RWPE1 (cell line): ENCODE measurements around the gene CBR1.
A peak's percentile ranks its signal among the peaks of the same experiment; 100 is the strongest.

Experiments used
- CTCF ChIA-PET: fragments of 350-600 bp; sonication (Branson Sonifier 250); formaldehyde crosslinking; extraction: SDS; loops from one replicate; lab custom pipeline; 2021; lab: Yijun Ruan, JAX
- POLR2A ChIA-PET: fragments of 400-600 bp; formaldehyde crosslinking; extraction: SDS; loops from one replicate; lab custom pipeline; 2020; ENCODE audit warnings: antibody characterized with exemption; ENCODE audit not compliant: low non-redundant PET; lab: Yijun Ruan, JAX
- DNase-seq: peaks from one replicate; pipeline ENCODE4 v3.0.0; 2012; ENCODE audit warnings: low spot score
- H3K27ac ChIP-seq: fragments of 450-650 bp; 2 replicates; pipeline ENCODE4 v1.5.1; 2017
- TF ChIP-seq, protein P1 (sequence below): fragments of 450-650 bp; conservative IDR thresholded peaks from 2 replicates; pipeline ENCODE4 v1.5.1; 2017; ENCODE audit warnings: low read depth, mild to moderate bottlenecking

CBR1 gene

DNA sequence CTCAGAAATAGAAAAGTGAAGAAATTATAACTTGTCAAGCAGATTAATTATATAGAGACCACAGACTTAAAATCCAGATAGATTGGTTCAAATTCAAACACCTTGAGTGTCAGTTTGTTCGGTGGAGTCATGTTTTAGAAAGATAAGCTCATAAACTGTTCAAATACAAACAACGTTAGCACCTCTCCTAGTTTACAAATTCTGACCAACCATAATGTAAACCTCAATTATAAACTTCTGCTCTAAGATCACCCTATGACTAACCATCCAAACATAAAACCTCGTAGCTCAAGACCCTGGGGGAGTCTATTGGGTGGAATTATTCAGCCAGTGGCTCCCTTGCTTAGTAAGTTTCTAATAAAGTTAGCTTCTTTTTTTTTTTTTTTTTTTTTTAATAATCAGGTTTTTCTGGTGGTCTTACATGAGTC is 12.4 kb downstream of the CBR1 start:
- ChIA-PET CTCF (no interaction called here), POLR2A (no interaction called here)
- no peak overlapping the region for H3K27ac ChIP-seq
- DNase-seq: no peak
- TF ChIP-seq, protein P1, sequence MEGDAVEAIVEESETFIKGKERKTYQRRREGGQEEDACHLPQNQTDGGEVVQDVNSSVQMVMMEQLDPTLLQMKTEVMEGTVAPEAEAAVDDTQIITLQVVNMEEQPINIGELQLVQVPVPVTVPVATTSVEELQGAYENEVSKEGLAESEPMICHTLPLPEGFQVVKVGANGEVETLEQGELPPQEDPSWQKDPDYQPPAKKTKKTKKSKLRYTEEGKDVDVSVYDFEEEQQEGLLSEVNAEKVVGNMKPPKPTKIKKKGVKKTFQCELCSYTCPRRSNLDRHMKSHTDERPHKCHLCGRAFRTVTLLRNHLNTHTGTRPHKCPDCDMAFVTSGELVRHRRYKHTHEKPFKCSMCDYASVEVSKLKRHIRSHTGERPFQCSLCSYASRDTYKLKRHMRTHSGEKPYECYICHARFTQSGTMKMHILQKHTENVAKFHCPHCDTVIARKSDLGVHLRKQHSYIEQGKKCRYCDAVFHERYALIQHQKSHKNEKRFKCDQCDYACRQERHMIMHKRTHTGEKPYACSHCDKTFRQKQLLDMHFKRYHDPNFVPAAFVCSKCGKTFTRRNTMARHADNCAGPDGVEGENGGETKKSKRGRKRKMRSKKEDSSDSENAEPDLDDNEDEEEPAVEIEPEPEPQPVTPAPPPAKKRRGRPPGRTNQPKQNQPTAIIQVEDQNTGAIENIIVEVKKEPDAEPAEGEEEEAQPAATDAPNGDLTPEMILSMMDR: no peak

DNA sequence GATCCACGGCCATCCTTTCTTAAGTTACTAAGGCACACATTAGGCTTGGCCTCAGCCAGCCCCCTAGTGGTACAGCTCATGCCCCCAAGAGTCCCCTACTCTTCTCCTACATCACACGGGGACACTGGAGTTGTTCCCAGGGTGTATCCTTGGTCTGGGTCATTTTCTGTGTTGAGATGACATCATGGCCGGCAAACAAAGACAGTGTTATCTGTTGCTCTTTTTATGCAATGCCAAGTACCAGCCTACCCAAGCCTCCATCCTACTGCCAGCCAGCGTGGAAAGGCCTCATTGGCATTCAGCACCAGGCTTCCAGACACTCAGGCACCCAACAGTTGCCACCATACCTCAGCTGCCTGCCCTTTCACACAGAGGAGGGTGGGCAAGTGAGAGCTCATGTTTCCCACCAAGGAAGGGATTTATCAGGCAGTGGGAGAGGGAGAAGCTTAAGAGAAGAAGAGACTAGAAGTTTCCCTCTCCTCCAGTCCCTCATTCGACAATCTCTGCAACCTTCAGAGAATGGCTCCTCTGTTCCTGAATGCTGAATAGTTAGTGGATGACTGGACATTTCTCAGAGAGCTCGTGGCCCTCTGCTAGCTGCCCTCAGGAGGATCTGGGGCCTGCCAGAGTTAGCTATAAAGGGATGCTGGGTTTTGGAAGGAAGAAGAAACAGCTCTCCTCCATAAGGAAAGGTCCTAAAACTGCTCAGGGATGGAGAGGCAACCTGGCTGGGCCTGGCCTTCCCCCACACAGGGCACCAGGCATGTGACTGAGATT is 17.7 kb downstream of the CBR1 start:
- TF ChIP-seq, protein P1: no peak
- H3K27ac ChIP-seq: peak overlapping the region; percentile 4; the same call in 1 of the 2 replicates
- ChIA-PET POLR2A (no interaction called here), CTCF (interaction anchor here (0.6 kb wide), 1 partner anchor 823 kb away, joined by 3 read pairs; no protein-coding TSS in a partner anchor)
- no peak for DNase-seq

DNA sequence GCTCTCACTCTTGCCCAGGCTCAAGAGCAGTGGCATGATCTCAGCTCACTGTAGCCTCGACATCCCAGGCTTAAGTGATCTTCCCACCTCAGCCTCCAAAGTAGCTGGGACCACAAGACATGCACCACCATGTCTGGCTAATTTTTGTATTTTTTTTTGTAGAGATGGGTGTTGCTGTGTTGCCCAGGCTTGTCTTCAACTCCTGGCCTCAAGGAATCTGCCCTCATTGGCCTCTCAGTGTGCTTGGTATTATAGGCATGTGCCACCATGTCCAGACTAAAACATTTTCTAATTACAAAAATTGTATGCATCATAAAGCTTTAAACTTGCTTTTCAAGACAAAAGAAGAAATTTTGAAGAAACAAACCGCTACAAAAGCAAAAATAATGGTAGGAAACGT is 20.1 kb downstream of the CBR1 start:
- CTCF ChIA-PET: interaction anchor here (0.6 kb wide), 1 partner anchor 23 kb away, joined by 6 read pairs; no protein-coding TSS in a partner anchor
- TF ChIP-seq, protein P1: no peak
- peak overlapping the region; percentile 85 for H3K27ac ChIP-seq
- no peak for DNase-seq
- POLR2A ChIA-PET: interaction anchor here (0.6 kb wide), 1 partner anchor 83 kb away, joined by 3 read pairs; no protein-coding TSS in a partner anchor

DNA sequence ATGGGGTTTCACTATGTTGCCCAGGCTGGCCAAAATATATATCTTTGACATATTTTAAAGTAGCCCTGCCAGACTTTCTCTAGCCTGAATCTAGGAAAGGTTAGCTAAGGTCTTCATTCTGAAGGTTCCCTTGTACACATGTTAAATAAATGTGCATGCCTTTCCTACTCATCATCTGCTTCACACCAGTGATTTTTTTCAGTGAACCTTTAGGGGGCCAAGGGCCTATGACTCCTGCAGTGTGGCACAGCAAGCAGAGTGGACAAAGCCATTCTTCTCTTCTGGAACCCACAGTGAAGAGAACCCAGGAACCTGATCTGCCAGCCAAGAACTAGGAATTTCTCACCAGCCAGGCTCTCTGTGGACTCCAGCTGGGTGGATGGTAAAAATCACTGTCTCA is 22.9 kb downstream of the CBR1 start:
- TF ChIP-seq, protein P1: no peak
- H3K27ac ChIP-seq: no peak overlapping the region
- no peak for DNase-seq
- ChIA-PET POLR2A (no interaction called here), CTCF (no interaction called here)

DNA sequence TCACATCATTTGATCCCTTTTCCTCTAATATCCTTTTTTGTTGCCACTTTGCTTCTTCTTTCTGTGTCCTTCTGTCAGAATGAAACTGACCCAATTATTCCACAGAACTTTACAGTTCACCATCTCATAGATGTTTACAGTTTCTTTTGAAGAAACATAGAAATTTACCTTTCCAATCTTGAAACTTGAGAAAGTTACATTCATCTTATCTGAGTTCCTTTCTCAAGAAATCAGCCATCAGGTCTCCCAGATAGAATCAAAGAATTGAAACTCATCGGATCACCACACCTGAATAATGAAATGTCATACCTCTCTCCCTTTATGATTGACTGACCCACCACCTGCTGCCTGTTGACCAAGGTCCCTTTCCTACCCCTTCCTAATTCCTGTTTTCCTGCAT is 23.7 kb downstream of the CBR1 start:
- CTCF ChIA-PET: no interaction called here
- TF ChIP-seq, protein P1: no peak
- POLR2A ChIA-PET: no interaction called here
- DNase-seq: no peak
- H3K27ac ChIP-seq: no peak overlapping the region

DNA sequence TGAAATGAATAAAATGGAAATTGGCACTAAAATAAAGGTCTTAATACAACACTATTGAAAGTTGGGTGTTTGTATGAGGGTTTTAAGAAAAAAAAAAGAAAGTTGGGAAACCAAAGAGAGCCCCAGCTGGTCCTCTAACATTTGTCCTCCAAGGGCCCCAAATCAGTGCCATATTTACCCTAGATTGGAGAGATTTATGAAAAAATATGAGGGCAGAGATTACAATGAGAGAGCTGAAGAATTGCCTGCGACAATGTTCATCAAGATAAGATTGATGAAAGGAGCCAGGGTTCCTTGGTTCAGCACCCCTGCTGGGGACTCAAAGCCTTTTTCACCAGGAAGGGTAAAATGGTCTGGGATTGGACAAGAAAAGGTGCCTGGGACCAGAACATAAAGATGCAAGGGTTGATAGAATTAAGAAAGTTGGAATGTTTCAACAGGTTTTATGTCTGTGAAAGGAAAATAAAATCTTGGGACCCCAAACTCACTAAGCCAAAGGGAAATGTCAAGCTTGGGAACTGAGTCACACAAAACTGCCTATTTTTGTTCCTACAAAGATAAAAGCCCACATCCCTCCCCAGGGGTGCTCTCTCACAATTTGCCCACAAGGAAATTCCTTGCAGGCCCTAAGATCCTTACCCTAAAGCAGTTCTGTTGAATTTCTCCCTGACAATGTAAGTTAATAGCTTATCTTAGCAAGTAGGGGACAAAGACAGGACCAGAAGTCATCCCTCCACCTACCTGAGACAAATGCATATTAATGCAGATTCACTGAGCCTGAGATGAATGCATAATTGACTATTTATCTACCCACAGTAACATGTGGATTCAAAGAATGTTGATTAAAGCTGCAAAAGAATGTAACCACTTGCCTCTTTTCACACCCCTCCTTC is 26.8 kb downstream of the CBR1 start:
- CTCF ChIA-PET: no interaction called here
- POLR2A ChIA-PET: interaction anchor here (0.9 kb wide), 1 partner anchor 27 kb away, joined by 3 read pairs; no protein-coding TSS in a partner anchor
- no peak overlapping the region for H3K27ac ChIP-seq
- no peak for DNase-seq
- TF ChIP-seq, protein P1: no peak
